MCF 10A (cell line): ENCODE results near the gene CNTNAP2. TPM values are rescaled to one million over a fixed set of nuclear protein-coding genes. Genes with fewer than 3 reads are reported as not detected.

Source experiments
- BruUV-seq: library from RNA; stranded (reverse); fragments of 400-500 nt; replicated peaks from 2 replicates; lab custom pipeline; 2021; lab: Mats Ljungman, UMichigan
- CTCF ChIA-PET: fragments of 300-600 bp; sonication (Branson Sonifier 250); formaldehyde crosslinking; extraction: SDS; loops from one replicate; lab custom pipeline; 2021; ENCODE audit warnings: antibody characterized with exemption, inconsistent platforms; lab: Yijun Ruan, JAX
- POLR2A ChIA-PET: fragments of 300-600, 350-650 bp; sonication (Branson Sonifier 250); formaldehyde crosslinking; extraction: SDS; loops from one replicate; lab custom pipeline; 2020; ENCODE audit warnings: antibody characterized with exemption, inconsistent platforms; lab: Yijun Ruan, JAX
- DNase-seq: peaks from one replicate; pipeline ENCODE4 v3.0.0-alpha.2; 2018; ENCODE audit not compliant: unreplicated experiment
- H3K27ac Mint-ChIP-seq: one replicate; pipeline ENCODE4 v1.8.0; 2022; ENCODE audit warnings: mild to moderate bottlenecking, low read depth, mixed read lengths; ENCODE audit not compliant: unreplicated experiment
- H3K27me3 Mint-ChIP-seq: one replicate; pipeline ENCODE4 v1.8.0; 2022; ENCODE audit warnings: mixed read lengths; ENCODE audit not compliant: insufficient read depth, unreplicated experiment
- H3K36me3 Mint-ChIP-seq: one replicate; pipeline ENCODE4 v1.8.0; 2022; ENCODE audit warnings: mild to moderate bottlenecking, moderate library complexity, mixed read lengths; ENCODE audit not compliant: insufficient read depth, unreplicated experiment
- H3K4me1 Mint-ChIP-seq: one replicate; pipeline ENCODE4 v1.8.0; 2022; ENCODE audit warnings: mixed read lengths; ENCODE audit not compliant: insufficient read depth, unreplicated experiment
- H3K4me3 Mint-ChIP-seq: one replicate; pipeline ENCODE4 v1.8.0; 2022; ENCODE audit warnings: mild to moderate bottlenecking, moderate library complexity, mixed read lengths; ENCODE audit not compliant: unreplicated experiment
- H3K9me3 Mint-ChIP-seq: one replicate; pipeline ENCODE4 v1.8.0; 2022; ENCODE audit warnings: mixed read lengths; ENCODE audit not compliant: unreplicated experiment
- intact Hi-C: fragments of 100-400 bp; cut with micrococcal nuclease; formaldehyde crosslinking; loops from 2 replicates; pipeline ENCODE4 v1.14.1; 2022
- total RNA-seq: library from RNA; stranded (reverse); gene quantifications from 2 replicates; pipeline ENCODE4 v1.2.3, GENCODE V29; 2022
- TF ChIP-seq, protein P1 (sequence below): fragments of 200-600 bp; IDR thresholded peaks from one replicate; pipeline ENCODE4 v1.8.0; 2022; ENCODE audit warnings: antibody characterized with exemption, mild to moderate bottlenecking; ENCODE audit not compliant: unreplicated experiment

The CNTNAP2 gene
- total RNA-seq, 1 experiment from 2014 or later = 1.1 TPM

- DNase-seq = no peak
- peaks cover 2% of the 10 kb centered on the region for H3K4me1 Mint-ChIP-seq
- H3K27me3 Mint-ChIP-seq = peaks cover 40% of the 10 kb centered on the region
- ChIA-PET CTCF (no interaction called here), POLR2A (no interaction called here)
- H3K36me3 Mint-ChIP-seq = no peaks in the 10 kb centered on the region
- H3K27ac Mint-ChIP-seq = no peak overlapping the region
- TF ChIP-seq, protein P1, sequence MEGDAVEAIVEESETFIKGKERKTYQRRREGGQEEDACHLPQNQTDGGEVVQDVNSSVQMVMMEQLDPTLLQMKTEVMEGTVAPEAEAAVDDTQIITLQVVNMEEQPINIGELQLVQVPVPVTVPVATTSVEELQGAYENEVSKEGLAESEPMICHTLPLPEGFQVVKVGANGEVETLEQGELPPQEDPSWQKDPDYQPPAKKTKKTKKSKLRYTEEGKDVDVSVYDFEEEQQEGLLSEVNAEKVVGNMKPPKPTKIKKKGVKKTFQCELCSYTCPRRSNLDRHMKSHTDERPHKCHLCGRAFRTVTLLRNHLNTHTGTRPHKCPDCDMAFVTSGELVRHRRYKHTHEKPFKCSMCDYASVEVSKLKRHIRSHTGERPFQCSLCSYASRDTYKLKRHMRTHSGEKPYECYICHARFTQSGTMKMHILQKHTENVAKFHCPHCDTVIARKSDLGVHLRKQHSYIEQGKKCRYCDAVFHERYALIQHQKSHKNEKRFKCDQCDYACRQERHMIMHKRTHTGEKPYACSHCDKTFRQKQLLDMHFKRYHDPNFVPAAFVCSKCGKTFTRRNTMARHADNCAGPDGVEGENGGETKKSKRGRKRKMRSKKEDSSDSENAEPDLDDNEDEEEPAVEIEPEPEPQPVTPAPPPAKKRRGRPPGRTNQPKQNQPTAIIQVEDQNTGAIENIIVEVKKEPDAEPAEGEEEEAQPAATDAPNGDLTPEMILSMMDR = no peak
- intact Hi-C loops = loop anchor here (10.0 kb wide), 1 partner anchor 904 kb away; no protein-coding TSS in a partner anchor
- no TSS peak for BruUV-seq
- H3K4me3 Mint-ChIP-seq = no peak overlapping the region
- peaks cover 8% of the 10 kb centered on the region for H3K9me3 Mint-ChIP-seq
Observed at GRCh38 chr7:148148456-148148855, 2031.9 kb downstream of the CNTNAP2 start.

- TF ChIP-seq, protein P1 = no peak
- Mint-ChIP-seq H3K27ac (no peak overlapping the region), H3K36me3 (no peaks in the 10 kb centered on the region), H3K9me3 (peaks cover 8% of the 10 kb centered on the region), H3K4me3 (no peak overlapping the region), H3K27me3 (peaks cover 33% of the 10 kb centered on the region), H3K4me1 (peaks cover 6% of the 10 kb centered on the region)
- ChIA-PET POLR2A (no interaction called here), CTCF (interaction anchor here (0.6 kb wide), 1 partner anchor 94 kb away, joined by 5 read pairs; no protein-coding TSS in a partner anchor)
- intact Hi-C loops = loop anchor here (10.0 kb wide), 1 partner anchor 905 kb away; no protein-coding TSS in a partner anchor
- BruUV-seq = no TSS peak
- no peak for DNase-seq
Observed at GRCh38 chr7:148149730-148150129, 2033.1 kb downstream of the CNTNAP2 start.

GRCh38 chr7:148151778-148152177, 2035.2 kb downstream of the CNTNAP2 start:
- no peak overlapping the region for H3K4me3 Mint-ChIP-seq
- no peaks in the 10 kb centered on the region for H3K36me3 Mint-ChIP-seq
- peaks cover 8% of the 10 kb centered on the region for H3K9me3 Mint-ChIP-seq
- no TSS peak for BruUV-seq
- CTCF ChIA-PET = interaction anchor here (0.9 to 1.9 kb wide), 2 partner anchors 10 to 20 kb away, joined by 3 to 12 read pairs; no protein-coding TSS in a partner anchor
- H3K27me3 Mint-ChIP-seq = peaks cover 45% of the 10 kb centered on the region
- intact Hi-C loops = no loop called here
- TF ChIP-seq, protein P1 = no peak
- peaks cover 6% of the 10 kb centered on the region for H3K4me1 Mint-ChIP-seq
- DNase-seq = peak; percentile 4
- POLR2A ChIA-PET = no interaction called here
- no peak overlapping the region for H3K27ac Mint-ChIP-seq

GRCh38 chr7:148153616-148154284, 2037.1 kb downstream of the CNTNAP2 start:
- Mint-ChIP-seq H3K27me3 (peaks cover 48% of the 10 kb centered on the region), H3K4me1 (peaks cover 6% of the 10 kb centered on the region), H3K27ac (no peak overlapping the region), H3K4me3 (no peak overlapping the region), H3K9me3 (peaks cover 8% of the 10 kb centered on the region), H3K36me3 (no peaks in the 10 kb centered on the region)
- CTCF ChIA-PET = interaction anchor here (0.6 to 2.6 kb wide), 5 partner anchors 11 to 548 kb away, joined by 3 to 26 read pairs (median 3); no protein-coding TSS in a partner anchor
- POLR2A ChIA-PET = interaction anchor here (0.9 to 1.3 kb wide), 3 partner anchors 9 to 19 kb away, joined by 3 to 5 read pairs (median 4); no protein-coding TSS in a partner anchor
- intact Hi-C loops = no loop called here
- TF ChIP-seq, protein P1 = no peak
- DNase-seq = peak; percentile 47
- BruUV-seq = no TSS peak
